Measurements from ENCODE around the gene RFLNA. TPM values are rescaled to one million over a fixed set of nuclear protein-coding genes. Genes with fewer than 3 reads are reported as not detected.

RFLNA gene
- total RNA-seq, 1 experiment from 2014 or later, result not detected

GRCh38 chr12:124308741-124309140 is 13.8 kb downstream of the RFLNA start:
- CTCF ChIA-PET, result interaction anchor here (0.6 kb wide), 1 partner anchor 82 kb away, joined by 3 read pairs; no protein-coding TSS in a partner anchor
- no peak for DNase-seq (ENCODE audit: unreplicated experiment)
- Mint-ChIP-seq H3K27me3 (ENCODE audit: insufficient read depth, unreplicated experiment) (peaks cover 4% of the 10 kb centered on the region), H3K9me3 (ENCODE audit: unreplicated experiment) (no peaks in the 10 kb centered on the region), H3K4me3 (ENCODE audit: unreplicated experiment) (no peak overlapping the region), H3K27ac (ENCODE audit: low read depth, unreplicated experiment) (no peak overlapping the region), H3K36me3 (ENCODE audit: insufficient read depth, unreplicated experiment) (no peaks in the 10 kb centered on the region), H3K4me1 (ENCODE audit: insufficient read depth, unreplicated experiment) (no peaks in the 10 kb centered on the region)
- intact Hi-C loops (cut with micrococcal nuclease), result no loop called here
- no TSS peak for BruUV-seq (replicated peaks)
- POLR2A ChIA-PET, result no interaction called here
- TF ChIP-seq CTCF (IDR thresholded peaks at IDR 0.05; ENCODE audit: unreplicated experiment), result no peak

GRCh38 chr12:124309231-124309630 is 14.3 kb downstream of the RFLNA start:
- no peak overlapping the region for H3K4me3 Mint-ChIP-seq (ENCODE audit: unreplicated experiment)
- H3K9me3 Mint-ChIP-seq (ENCODE audit: unreplicated experiment), result no peaks in the 10 kb centered on the region
- ChIA-PET CTCF (interaction anchor here (0.6 kb wide), 1 partner anchor 82 kb away, joined by 3 read pairs; no protein-coding TSS in a partner anchor), POLR2A (interaction anchor here (0.5 kb wide), 1 partner anchor 389 kb away, joined by 3 read pairs; no protein-coding TSS in a partner anchor)
- H3K27me3 Mint-ChIP-seq (ENCODE audit: insufficient read depth, unreplicated experiment), result peaks cover 9% of the 10 kb centered on the region
- no TSS peak for BruUV-seq (replicated peaks)
- H3K4me1 Mint-ChIP-seq (ENCODE audit: insufficient read depth, unreplicated experiment), result no peaks in the 10 kb centered on the region
- no peak for TF ChIP-seq CTCF (IDR thresholded peaks at IDR 0.05; ENCODE audit: unreplicated experiment)
- DNase-seq (ENCODE audit: unreplicated experiment), result no peak
- H3K27ac Mint-ChIP-seq (ENCODE audit: low read depth, unreplicated experiment), result no peak overlapping the region
- intact Hi-C loops (cut with micrococcal nuclease), result no loop called here
- no peaks in the 10 kb centered on the region for H3K36me3 Mint-ChIP-seq (ENCODE audit: insufficient read depth, unreplicated experiment)

- Mint-ChIP-seq H3K4me1 (ENCODE audit: insufficient read depth, unreplicated experiment) (no peaks in the 10 kb centered on the region), H3K27ac (ENCODE audit: low read depth, unreplicated experiment) (no peak overlapping the region), H3K9me3 (ENCODE audit: unreplicated experiment) (no peaks in the 10 kb centered on the region), H3K36me3 (ENCODE audit: insufficient read depth, unreplicated experiment) (no peaks in the 10 kb centered on the region), H3K4me3 (ENCODE audit: unreplicated experiment) (no peak overlapping the region), H3K27me3 (ENCODE audit: insufficient read depth, unreplicated experiment) (peaks cover 9% of the 10 kb centered on the region)
- BruUV-seq (replicated peaks), result no TSS peak
- ChIA-PET POLR2A (interaction anchor here (0.5 kb wide), 1 partner anchor 388 kb away, joined by 3 read pairs; no protein-coding TSS in a partner anchor), CTCF (no interaction called here)
- TF ChIP-seq CTCF (IDR thresholded peaks at IDR 0.05; ENCODE audit: unreplicated experiment), result no peak
- no peak for DNase-seq (ENCODE audit: unreplicated experiment)
- intact Hi-C loops (cut with micrococcal nuclease), result no loop called here
These were observed 14.9 kb downstream of the RFLNA start for GRCh38 chr12:124309744-124310143.

GRCh38 chr12:124310178-124310577 is 15.3 kb downstream of the RFLNA start:
- ChIA-PET CTCF (interaction anchor here (0.6 to 0.8 kb wide), 3 partner anchors 9 to 278 kb away, joined by 3 read pairs; no protein-coding TSS in a partner anchor), POLR2A (no interaction called here)
- no peak for TF ChIP-seq CTCF (IDR thresholded peaks at IDR 0.05; ENCODE audit: unreplicated experiment)
- Mint-ChIP-seq H3K27ac (ENCODE audit: low read depth, unreplicated experiment) (no peak overlapping the region), H3K4me3 (ENCODE audit: unreplicated experiment) (no peak overlapping the region), H3K36me3 (ENCODE audit: insufficient read depth, unreplicated experiment) (no peaks in the 10 kb centered on the region), H3K9me3 (ENCODE audit: unreplicated experiment) (no peaks in the 10 kb centered on the region), H3K4me1 (ENCODE audit: insufficient read depth, unreplicated experiment) (no peaks in the 10 kb centered on the region), H3K27me3 (ENCODE audit: insufficient read depth, unreplicated experiment) (peaks cover 9% of the 10 kb centered on the region)
- no TSS peak for BruUV-seq (replicated peaks)
- DNase-seq (ENCODE audit: unreplicated experiment), result no peak
- intact Hi-C loops (cut with micrococcal nuclease), result no loop called here

Measured in MCF 10A (cell line).